RWPE1 (cell line): Measurements from ENCODE around the gene PPP1R9B.

Experiments
- CTCF ChIA-PET: fragments of 350-600 bp; sonication (Branson Sonifier 250); formaldehyde crosslinking; extraction: SDS; loops from one replicate; lab custom pipeline; 2021; lab: Yijun Ruan, JAX
- POLR2A ChIA-PET: fragments of 400-600 bp; formaldehyde crosslinking; extraction: SDS; loops from one replicate; lab custom pipeline; 2020; ENCODE audit warnings: antibody characterized with exemption; ENCODE audit not compliant: low non-redundant PET; lab: Yijun Ruan, JAX
- DNase-seq: peaks from one replicate; pipeline ENCODE4 v3.0.0; 2012; ENCODE audit warnings: low spot score
- H3K27ac ChIP-seq: fragments of 450-650 bp; 2 replicates; pipeline ENCODE4 v1.5.1; 2017
- CTCF ChIP-seq: fragments of 450-650 bp; conservative IDR thresholded peaks from 2 replicates; pipeline ENCODE4 v1.5.1; 2017; ENCODE audit warnings: low read depth, mild to moderate bottlenecking

Gene PPP1R9B

GRCh38 chr17:50174444-50174843, 24.0 kb upstream of the PPP1R9B start:
- DNase-seq = no peak
- TF ChIP-seq CTCF = no peak
- H3K27ac ChIP-seq = peak overlapping the region; percentile 99
- ChIA-PET POLR2A (no interaction called here), CTCF (interaction anchor here (1.5 kb wide), 1 partner anchor 13 kb away, joined by 3 read pairs; no protein-coding TSS in a partner anchor)

DNA sequence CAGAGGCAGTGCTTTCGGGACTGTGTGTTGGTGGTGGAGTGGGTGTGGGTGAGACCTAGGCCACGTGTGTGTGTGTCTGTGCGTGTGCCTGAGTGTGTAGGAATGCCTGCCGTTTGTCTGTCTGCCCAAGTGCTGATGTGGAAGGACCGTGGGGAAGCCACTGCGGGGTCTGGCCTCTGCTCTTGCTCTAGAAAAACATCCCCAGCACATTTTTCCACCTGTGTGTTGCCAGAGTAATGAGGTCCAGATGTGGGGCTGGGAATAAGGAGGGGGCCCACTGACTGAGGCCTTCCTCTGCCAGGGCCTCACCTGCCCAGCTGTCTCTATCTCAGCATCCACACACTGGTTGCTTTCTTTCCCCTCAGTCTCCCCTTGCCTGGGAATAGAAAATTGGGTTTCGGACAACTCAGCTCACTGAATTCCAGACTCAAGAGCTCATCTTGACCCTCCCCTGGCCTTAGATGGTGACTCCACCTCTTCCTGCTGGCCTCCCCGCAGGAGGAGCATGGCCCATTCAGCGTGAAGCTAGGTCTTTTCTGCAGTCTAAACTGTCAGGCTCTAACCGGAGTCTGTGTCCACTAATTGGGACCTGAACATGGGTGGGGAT, 23.0 kb upstream of the PPP1R9B start:
- ChIA-PET CTCF (no interaction called here), POLR2A (no interaction called here)

DNA sequence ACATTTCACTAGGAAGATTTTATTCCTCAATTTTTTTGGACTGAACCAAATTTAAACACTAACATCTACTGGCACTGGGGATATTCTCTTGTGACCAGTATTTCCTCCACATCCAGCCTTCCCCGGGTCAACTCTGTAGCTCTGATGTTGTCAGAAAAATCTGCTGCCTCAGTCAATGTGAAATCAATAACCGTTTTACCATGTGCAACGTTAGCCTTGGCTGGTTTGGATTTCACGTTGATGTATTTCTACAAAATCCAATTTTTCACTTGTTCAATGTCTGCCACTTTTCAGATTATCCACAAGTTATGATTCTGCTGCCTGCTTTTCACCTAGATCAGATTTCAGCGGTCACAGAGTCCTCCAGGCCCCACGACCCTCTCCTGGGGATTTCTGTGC, 22.5 kb upstream of the PPP1R9B start:
- H3K27ac ChIP-seq = peak overlapping the region; percentile 56
- no peak for TF ChIP-seq CTCF
- ChIA-PET CTCF (interaction anchor here (0.6 to 1.4 kb wide), 2 partner anchors 73 to 124 kb away, joined by 3 read pairs; no protein-coding TSS in a partner anchor), POLR2A (no interaction called here)
- no peak for DNase-seq

More for the DNA sequence above, 23.0 kb upstream of the PPP1R9B start:
- TF ChIP-seq CTCF = no peak
- DNase-seq = no peak
- H3K27ac ChIP-seq = peak overlapping the region; percentile 56

GRCh38 chr17:50172130-50172529, 21.7 kb upstream of the PPP1R9B start:
- no peak for TF ChIP-seq CTCF
- peak overlapping the region; percentile 33; the same call in 1 of the 2 replicates for H3K27ac ChIP-seq
- ChIA-PET CTCF (interaction anchor here (0.6 to 1.4 kb wide), 2 partner anchors 73 to 125 kb away, joined by 3 read pairs; no protein-coding TSS in a partner anchor), POLR2A (no interaction called here)
- DNase-seq = no peak

- DNase-seq = no peak
- CTCF ChIA-PET = interaction anchor here (1.4 to 2.0 kb wide), 2 partner anchors 26 to 125 kb away, joined by 3 to 35 read pairs; no protein-coding TSS in a partner anchor
- H3K27ac ChIP-seq = peak overlapping the region; percentile 33
- POLR2A ChIA-PET = no interaction called here
- TF ChIP-seq CTCF = no peak
These were observed 21.0 kb upstream of the PPP1R9B start for GRCh38 chr17:50171371-50172071.

DNA sequence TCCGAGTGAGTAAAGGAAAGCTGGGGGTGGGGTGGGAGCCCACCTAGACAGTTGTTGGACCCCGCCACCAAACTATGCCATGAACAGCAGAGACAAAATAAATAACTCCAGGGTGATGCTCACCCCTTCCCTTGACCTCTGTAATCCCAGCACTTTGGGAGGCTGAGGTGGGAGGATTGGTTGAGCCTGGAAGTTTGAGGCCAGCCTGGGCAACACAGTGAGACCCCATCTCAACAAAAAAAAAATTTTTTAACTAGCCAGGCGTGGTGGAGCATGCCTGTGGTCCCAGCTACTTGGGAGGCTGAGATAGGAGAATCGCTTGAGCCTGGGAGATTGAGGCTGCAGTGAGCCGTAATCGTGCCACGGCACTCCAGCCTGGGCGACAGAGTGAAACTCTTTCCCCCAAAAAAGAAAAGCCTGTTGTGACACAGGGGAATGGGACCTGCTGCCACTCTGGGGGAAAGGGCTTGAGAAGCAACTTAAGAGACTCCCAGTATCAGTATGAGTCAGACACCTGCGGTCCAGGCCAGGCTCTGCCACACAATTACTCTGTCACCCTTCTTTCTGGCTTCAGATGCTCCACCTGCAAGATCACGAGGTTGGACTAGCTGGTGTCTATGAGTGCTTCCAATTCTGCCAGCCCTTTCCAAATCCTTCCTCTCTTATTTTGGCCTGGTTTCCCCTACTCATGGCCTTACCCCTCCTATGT, 20.3 kb upstream of the PPP1R9B start:
- no peak for TF ChIP-seq CTCF
- H3K27ac ChIP-seq = peak overlapping the region; percentile 33
- ChIA-PET CTCF (interaction anchor here (0.5 to 2.0 kb wide), 5 partner anchors 9 to 83 kb away, joined by 3 to 35 read pairs (median 5); partner anchors contain the start of gene COL1A1), POLR2A (no interaction called here)
- DNase-seq = no peak
